SK-N-SH (cell line): Measurements from ENCODE around the gene SMU1.

Experiments
- CHD2 ChIP-seq: fragments of 150-350 bp; IDR thresholded peaks from 2 replicates; pipeline ENCODE4 v1.6.1; 2018; ENCODE audit warnings: low read length; ENCODE audit not compliant: partially characterized antibody
- CTCF ChIP-seq: fragments of 200-600 bp; sonication (generic); IDR thresholded peaks from 2 replicates; pipeline ENCODE4 v1.6.1; 2017; ENCODE audit warnings: antibody characterized with exemption, mild to moderate bottlenecking, moderate library complexity
- EP300 ChIP-seq, 2 experiments: IDR thresholded peaks; 2 replicates each; pipeline versions ENCODE4 v1.4.0 to v1.6.1; 2012; ENCODE audit warnings: borderline replicate concordance in 1 of 2, low read depth in 1 of 2, low read length in 1 of 2
- FOXM1 ChIP-seq: IDR thresholded peaks from 2 replicates; pipeline ENCODE4 v1.4.0; 2012; ENCODE audit warnings: low read depth, mild to moderate bottlenecking
- GABPA ChIP-seq: IDR thresholded peaks from 2 replicates; pipeline ENCODE4 v1.4.0; 2012; ENCODE audit warnings: low read depth, mild to moderate bottlenecking
- PBX3 ChIP-seq: IDR thresholded peaks from 2 replicates; pipeline ENCODE4; 2012
- POLR2AphosphoS5 ChIP-seq: IDR thresholded peaks from 2 replicates; pipeline ENCODE4 v1.6.1; 2012; ENCODE audit warnings: low read depth, low read length
- RAD21 ChIP-seq: IDR thresholded peaks from 2 replicates; pipeline ENCODE4 v1.6.1; 2012; ENCODE audit warnings: mild to moderate bottlenecking, low read length
- REST ChIP-seq: IDR thresholded peaks from 2 replicates; pipeline ENCODE4 v1.6.1; 2012; ENCODE audit warnings: mild to moderate bottlenecking, low read depth, low read length, moderate library complexity
- RFX5 ChIP-seq: IDR thresholded peaks from 2 replicates; pipeline ENCODE4 v1.6.1; 2012; ENCODE audit warnings: mild to moderate bottlenecking, improper control_type of control experiment, low read length
- SMC3 ChIP-seq: IDR thresholded peaks from 2 replicates; pipeline ENCODE4 v1.6.1; 2012; ENCODE audit warnings: low read depth, low read length, improper control_type of control experiment
- TEAD4 ChIP-seq: IDR thresholded peaks from 2 replicates; pipeline ENCODE4 v1.4.0; 2012; ENCODE audit warnings: mild to moderate bottlenecking, borderline replicate concordance; ENCODE audit not compliant: insufficient read depth
- USF1 ChIP-seq: IDR thresholded peaks from 2 replicates; pipeline ENCODE4 v1.4.0; 2012; ENCODE audit warnings: low read depth, borderline replicate concordance
- YY1 ChIP-seq: IDR thresholded peaks from 2 replicates; pipeline ENCODE4 v1.4.0; 2012; ENCODE audit warnings: low read depth, mild to moderate bottlenecking

GRCh38 chr9:33081128-33081851 lies 4.8 kb upstream of the SMU1 start:
- TF ChIP-seq CTCF, result peak; percentile 87
- TF ChIP-seq TEAD4, result no peak
- TF ChIP-seq PBX3, result no peak
- peak; percentile 65 for TF ChIP-seq CHD2
- TF ChIP-seq RAD21, result peak; percentile 97
- no peak for TF ChIP-seq YY1
- TF ChIP-seq EP300 (IDR thresholded peaks at IDR 0.05; ENCODE audit: borderline replicate concordance in 1 of 2, low read depth in 1 of 2, low read length in 1 of 2), result no peak
- no peak for TF ChIP-seq USF1
- 0 out of 2 replicates have a peak, but pooled peaks have one; percentile 9 for TF ChIP-seq REST
- TF ChIP-seq SMC3, result peak; percentile 95
- no peak for TF ChIP-seq FOXM1
- no peak for TF ChIP-seq RFX5
- no peak; the same call in 1 of the 2 replicates for TF ChIP-seq GABPA
- TF ChIP-seq POLR2AphosphoS5, result 0 out of 2 replicates have a peak, but pooled peaks have one; percentile 20
